ENCODE data around the gene FAM163B.

FAM163B gene

GRCh38 chr9:133614056-133614455 lies 4.9 kb upstream of the FAM163B start:
- Histone ChIP-seq H3K36me3 (ENCODE audit: control insufficient read depth, insufficient read depth, low read length) (no peaks in the 10 kb centered on the region), H3K27me3 (replicated peaks; ENCODE audit: control insufficient read depth, insufficient read depth, low read length) (no peaks in the 10 kb centered on the region; the same call in 1 of the 2 replicates), H3K4me3 (replicated peaks; ENCODE audit: low read depth, low read length) (no peak overlapping the region)
- DNase-seq (ENCODE audit: extremely low read depth, insufficient read length): no peak
- no peak for TF ChIP-seq CTCF (IDR thresholded peaks at IDR 0.05; ENCODE audit: insufficient read depth, low read length, poor library complexity, severe bottlenecking)

GRCh38 chr9:133613432-133613831 lies 4.2 kb upstream of the FAM163B start:
- TF ChIP-seq CTCF (IDR thresholded peaks at IDR 0.05; ENCODE audit: insufficient read depth, low read length, poor library complexity, severe bottlenecking): no peak
- no peak for DNase-seq (ENCODE audit: extremely low read depth, insufficient read length)
- H3K27me3 ChIP-seq (replicated peaks; ENCODE audit: control insufficient read depth, insufficient read depth, low read length): no peaks in the 10 kb centered on the region; the same call in 1 of the 2 replicates
- H3K36me3 ChIP-seq (ENCODE audit: control insufficient read depth, insufficient read depth, low read length): no peaks in the 10 kb centered on the region
- no peak overlapping the region for H3K4me3 ChIP-seq (replicated peaks; ENCODE audit: low read depth, low read length)

GRCh38 chr9:133612816-133613215 lies 3.6 kb upstream of the FAM163B start:
- no peak for TF ChIP-seq CTCF (IDR thresholded peaks at IDR 0.05; ENCODE audit: insufficient read depth, low read length, poor library complexity, severe bottlenecking)
- H3K36me3 ChIP-seq (ENCODE audit: control insufficient read depth, insufficient read depth, low read length): no peaks in the 10 kb centered on the region
- H3K27me3 ChIP-seq (replicated peaks; ENCODE audit: control insufficient read depth, insufficient read depth, low read length): no peaks in the 10 kb centered on the region; the same call in 1 of the 2 replicates
- H3K4me3 ChIP-seq (replicated peaks; ENCODE audit: low read depth, low read length): no peak overlapping the region
- no peak for DNase-seq (ENCODE audit: extremely low read depth, insufficient read length)

- TF ChIP-seq CTCF (IDR thresholded peaks at IDR 0.05; ENCODE audit: insufficient read depth, low read length, poor library complexity, severe bottlenecking): no peak
- no peaks in the 10 kb centered on the region for H3K36me3 ChIP-seq (ENCODE audit: control insufficient read depth, insufficient read depth, low read length)
- no peak for DNase-seq (ENCODE audit: extremely low read depth, insufficient read length)
- no peak overlapping the region for H3K4me3 ChIP-seq (replicated peaks; ENCODE audit: low read depth, low read length)
- H3K27me3 ChIP-seq (replicated peaks; ENCODE audit: control insufficient read depth, insufficient read depth, low read length): no peaks in the 10 kb centered on the region; the same call in 1 of the 2 replicates
These were observed 2.9 kb upstream of the FAM163B start for GRCh38 chr9:133612051-133612450.

- H3K27me3 ChIP-seq (replicated peaks; ENCODE audit: control insufficient read depth, insufficient read depth, low read length): no peaks in the 10 kb centered on the region; the same call in 1 of the 2 replicates
- DNase-seq (ENCODE audit: extremely low read depth, insufficient read length): no peak
- TF ChIP-seq CTCF (IDR thresholded peaks at IDR 0.05; ENCODE audit: insufficient read depth, low read length, poor library complexity, severe bottlenecking): no peak
- H3K4me3 ChIP-seq (replicated peaks; ENCODE audit: low read depth, low read length): no peak overlapping the region
- H3K36me3 ChIP-seq (ENCODE audit: control insufficient read depth, insufficient read depth, low read length): no peaks in the 10 kb centered on the region
These were observed 1.7 kb upstream of the FAM163B start for GRCh38 chr9:133610845-133611244.

DNA sequence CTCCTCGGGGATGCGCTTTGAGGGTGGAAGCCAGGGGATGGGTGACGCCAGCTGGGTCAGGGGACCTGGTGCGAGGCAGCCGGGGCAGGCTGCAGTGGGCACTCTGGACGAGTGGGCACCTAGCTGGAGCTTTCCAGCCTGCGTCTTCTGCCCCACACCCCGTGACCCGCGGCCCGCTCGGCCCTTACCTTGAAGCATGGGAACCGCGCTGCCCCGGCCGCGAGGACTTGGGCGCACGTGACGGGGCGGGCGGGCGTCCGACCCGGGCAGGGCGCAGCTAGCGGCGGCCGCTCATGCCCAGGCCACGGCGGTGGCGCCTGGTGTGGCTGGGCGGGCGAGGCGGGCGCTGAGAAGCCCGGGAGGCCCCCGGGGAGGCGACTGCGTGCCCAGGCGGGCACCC lies 300 bp downstream of the FAM163B start:
- TF ChIP-seq CTCF (IDR thresholded peaks at IDR 0.05; ENCODE audit: insufficient read depth, low read length, poor library complexity, severe bottlenecking): no peak
- no peak overlapping the region for H3K4me3 ChIP-seq (replicated peaks; ENCODE audit: low read depth, low read length)
- H3K27me3 ChIP-seq (replicated peaks; ENCODE audit: control insufficient read depth, insufficient read depth, low read length): no peaks in the 10 kb centered on the region; the same call in 1 of the 2 replicates
- no peaks in the 10 kb centered on the region for H3K36me3 ChIP-seq (ENCODE audit: control insufficient read depth, insufficient read depth, low read length)
- DNase-seq (ENCODE audit: extremely low read depth, insufficient read length): no peak
